ENCODE data around the gene LRRIQ3. TPM values are rescaled to one million over a fixed set of nuclear protein-coding genes. Genes with fewer than 3 reads are reported as not detected.

The LRRIQ3 gene
- total RNA-seq, 2 experiments from 2014 or later, result 0.08 to 0.25 TPM

DNA sequence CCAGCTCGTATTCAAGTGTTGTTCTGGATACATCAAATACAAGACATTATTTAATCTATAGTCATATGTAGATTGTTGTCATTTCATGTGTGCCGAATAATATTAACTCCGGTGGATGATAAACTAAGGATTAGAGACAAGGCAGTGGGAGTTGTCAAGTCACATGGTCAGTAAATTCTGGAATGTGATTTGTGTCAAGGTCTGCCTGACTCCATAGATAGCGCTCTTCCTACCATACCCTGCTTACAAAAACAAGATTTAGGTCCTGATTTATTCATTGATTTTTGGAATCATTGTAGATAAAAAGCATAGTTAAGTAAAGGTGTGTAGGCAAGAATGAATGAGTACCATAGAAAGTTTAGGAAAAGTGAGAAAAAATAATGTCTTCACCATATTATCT lies 39.8 kb upstream of the LRRIQ3 start:
- peaks cover 0 to 3% of the 10 kb centered on the region in 2 experiments for H3K9me3 ChIP-seq (ENCODE audit: control insufficient read depth in 1 of 2, insufficient read depth in 1 of 2, low read length in 2 of 2)
- Mint-ChIP-seq H3K9me3 (peaks cover 2% of the 10 kb centered on the region), H3K36me3 (ENCODE audit: low read depth) (no peaks in the 10 kb centered on the region), H3K4me1 (ENCODE audit: low read depth) (no peaks in the 10 kb centered on the region), H3K27ac (no peak overlapping the region), H3K4me3 (no peak overlapping the region), H3K27me3 (no peaks in the 10 kb centered on the region)
- TF ChIP-seq, protein P1, sequence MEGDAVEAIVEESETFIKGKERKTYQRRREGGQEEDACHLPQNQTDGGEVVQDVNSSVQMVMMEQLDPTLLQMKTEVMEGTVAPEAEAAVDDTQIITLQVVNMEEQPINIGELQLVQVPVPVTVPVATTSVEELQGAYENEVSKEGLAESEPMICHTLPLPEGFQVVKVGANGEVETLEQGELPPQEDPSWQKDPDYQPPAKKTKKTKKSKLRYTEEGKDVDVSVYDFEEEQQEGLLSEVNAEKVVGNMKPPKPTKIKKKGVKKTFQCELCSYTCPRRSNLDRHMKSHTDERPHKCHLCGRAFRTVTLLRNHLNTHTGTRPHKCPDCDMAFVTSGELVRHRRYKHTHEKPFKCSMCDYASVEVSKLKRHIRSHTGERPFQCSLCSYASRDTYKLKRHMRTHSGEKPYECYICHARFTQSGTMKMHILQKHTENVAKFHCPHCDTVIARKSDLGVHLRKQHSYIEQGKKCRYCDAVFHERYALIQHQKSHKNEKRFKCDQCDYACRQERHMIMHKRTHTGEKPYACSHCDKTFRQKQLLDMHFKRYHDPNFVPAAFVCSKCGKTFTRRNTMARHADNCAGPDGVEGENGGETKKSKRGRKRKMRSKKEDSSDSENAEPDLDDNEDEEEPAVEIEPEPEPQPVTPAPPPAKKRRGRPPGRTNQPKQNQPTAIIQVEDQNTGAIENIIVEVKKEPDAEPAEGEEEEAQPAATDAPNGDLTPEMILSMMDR (IDR thresholded peaks at IDR 0.05), result no peak
- DNase-seq (no peak), ATAC-seq (ENCODE audit: poor library complexity) (no peak)
- CTCF ChIA-PET, result no interaction called here
- intact Hi-C loops (cut with DNase I, micrococcal nuclease), result no loop called here
- H3K27ac ChIP-seq (ENCODE audit: low read depth in 1 of 2, low read length in 2 of 2), result no peak overlapping the region
- no peaks in the 10 kb centered on the region for H3K4me1 ChIP-seq (ENCODE audit: insufficient read depth, low read length)
- no peaks in the 10 kb centered on the region for H3K27me3 ChIP-seq (ENCODE audit: control insufficient read depth in 1 of 2, insufficient read depth in 2 of 2, low read length in 2 of 2)
- H3K4me3 ChIP-seq (ENCODE audit: low read length), result no peak overlapping the region
- POLR2A ChIA-PET, result no interaction called here
- H3K36me3 ChIP-seq (ENCODE audit: insufficient read depth, low read length), result no peaks in the 10 kb centered on the region

DNA sequence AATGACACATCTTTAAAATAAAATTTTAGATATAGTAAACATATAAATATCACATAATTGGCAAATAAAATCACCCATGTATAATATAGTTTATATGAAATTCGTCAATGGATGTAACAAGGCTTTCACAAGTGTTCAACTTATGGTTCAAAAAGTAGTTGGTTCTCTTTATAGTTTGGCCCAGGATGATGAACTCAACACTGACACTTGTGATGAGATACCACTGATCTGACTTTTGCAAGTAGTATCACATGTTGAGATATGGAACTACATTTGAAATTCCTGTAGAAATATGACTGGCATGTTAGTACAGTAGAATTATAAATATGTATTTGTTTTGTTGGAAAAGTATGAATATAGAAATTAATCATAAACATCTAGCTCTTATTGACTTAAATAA lies 39.1 kb upstream of the LRRIQ3 start:
- intact Hi-C loops (cut with DNase I, micrococcal nuclease), result no loop called here
- no peak for ATAC-seq (ENCODE audit: poor library complexity)
- CTCF ChIA-PET, result no interaction called here

DNA sequence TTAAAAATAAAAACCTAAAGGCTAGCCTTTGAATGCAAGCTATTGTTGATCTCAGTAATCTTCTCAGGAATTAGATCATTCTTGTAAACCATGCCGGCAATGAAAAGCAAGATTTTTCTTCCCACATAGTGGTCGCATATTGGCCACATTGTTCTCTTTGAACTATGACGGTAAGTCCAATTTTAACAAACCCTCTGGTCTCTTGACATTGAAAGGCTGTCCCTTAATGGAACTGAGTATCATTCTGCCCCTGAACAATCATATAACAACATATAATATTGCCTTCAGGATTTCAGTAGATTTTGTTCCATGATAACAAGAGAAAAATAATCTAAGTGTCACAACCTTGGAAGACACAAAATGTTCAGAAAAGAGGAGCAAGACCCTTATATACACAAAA lies 38.5 kb upstream of the LRRIQ3 start:
- no peaks in the 10 kb centered on the region for H3K4me1 Mint-ChIP-seq (ENCODE audit: low read depth)

More for the DNA sequence above, 39.1 kb upstream of the LRRIQ3 start:
- Mint-ChIP-seq H3K4me3 (no peak overlapping the region), H3K36me3 (ENCODE audit: low read depth) (no peaks in the 10 kb centered on the region), H3K27me3 (no peaks in the 10 kb centered on the region), H3K4me1 (ENCODE audit: low read depth) (no peaks in the 10 kb centered on the region), H3K9me3 (peaks cover 5% of the 10 kb centered on the region), H3K27ac (no peak overlapping the region)
- no peak overlapping the region for H3K27ac ChIP-seq (ENCODE audit: low read depth in 1 of 2, low read length in 2 of 2)
- H3K4me1 ChIP-seq (ENCODE audit: insufficient read depth, low read length), result no peaks in the 10 kb centered on the region
- H3K4me3 ChIP-seq (ENCODE audit: low read length), result no peak overlapping the region
- peaks cover 0 to 2% of the 10 kb centered on the region in 2 experiments for H3K9me3 ChIP-seq (ENCODE audit: control insufficient read depth in 1 of 2, insufficient read depth in 1 of 2, low read length in 2 of 2)
- POLR2A ChIA-PET, result no interaction called here
- H3K36me3 ChIP-seq (ENCODE audit: insufficient read depth, low read length), result no peaks in the 10 kb centered on the region
- TF ChIP-seq, protein P1 (IDR thresholded peaks at IDR 0.05), result no peak
- no peaks in the 10 kb centered on the region for H3K27me3 ChIP-seq (ENCODE audit: control insufficient read depth in 1 of 2, insufficient read depth in 2 of 2, low read length in 2 of 2)
- no peak for DNase-seq

More for the DNA sequence above, 38.5 kb upstream of the LRRIQ3 start:
- no peaks in the 10 kb centered on the region for H3K36me3 ChIP-seq (ENCODE audit: insufficient read depth, low read length)
- no peaks in the 10 kb centered on the region for H3K9me3 ChIP-seq (ENCODE audit: control insufficient read depth in 1 of 2, insufficient read depth in 1 of 2, low read length in 2 of 2)
- no peaks in the 10 kb centered on the region for H3K4me1 ChIP-seq (ENCODE audit: insufficient read depth, low read length)
- TF ChIP-seq, protein P1 (IDR thresholded peaks at IDR 0.05), result no peak
- H3K4me3 ChIP-seq (ENCODE audit: low read length), result no peak overlapping the region
- Mint-ChIP-seq H3K36me3 (ENCODE audit: low read depth) (no peaks in the 10 kb centered on the region), H3K9me3 (peaks cover 6% of the 10 kb centered on the region), H3K27ac (no peak overlapping the region), H3K27me3 (no peaks in the 10 kb centered on the region), H3K4me3 (no peak overlapping the region)
- ChIA-PET POLR2A (no interaction called here), CTCF (no interaction called here)
- intact Hi-C loops (cut with DNase I, micrococcal nuclease), result no loop called here
- no peak for DNase-seq
- H3K27me3 ChIP-seq (ENCODE audit: control insufficient read depth in 1 of 2, insufficient read depth in 2 of 2, low read length in 2 of 2), result no peaks in the 10 kb centered on the region
- no peak for ATAC-seq (ENCODE audit: poor library complexity)
- no peak overlapping the region for H3K27ac ChIP-seq (ENCODE audit: low read depth in 1 of 2, low read length in 2 of 2)

Data from CD4-positive, alpha-beta T cell (primary cell).